Measurements from ENCODE around the gene MN1.
A peak's percentile ranks its signal among the peaks of the same experiment; 100 is the strongest.

Gene MN1

GRCh38 chr22:27825174-27825573, 23.6 kb upstream of the MN1 start:
- Histone ChIP-seq H3K27ac (replicated peaks) (no peak overlapping the region), H3K27me3 (ENCODE audit: insufficient read depth, poor library complexity, severe bottlenecking) (no peaks in the 10 kb centered on the region), H3K4me3 (replicated peaks; ENCODE audit: insufficient read depth, low read length) (no peak overlapping the region)
- TF ChIP-seq, protein P1, sequence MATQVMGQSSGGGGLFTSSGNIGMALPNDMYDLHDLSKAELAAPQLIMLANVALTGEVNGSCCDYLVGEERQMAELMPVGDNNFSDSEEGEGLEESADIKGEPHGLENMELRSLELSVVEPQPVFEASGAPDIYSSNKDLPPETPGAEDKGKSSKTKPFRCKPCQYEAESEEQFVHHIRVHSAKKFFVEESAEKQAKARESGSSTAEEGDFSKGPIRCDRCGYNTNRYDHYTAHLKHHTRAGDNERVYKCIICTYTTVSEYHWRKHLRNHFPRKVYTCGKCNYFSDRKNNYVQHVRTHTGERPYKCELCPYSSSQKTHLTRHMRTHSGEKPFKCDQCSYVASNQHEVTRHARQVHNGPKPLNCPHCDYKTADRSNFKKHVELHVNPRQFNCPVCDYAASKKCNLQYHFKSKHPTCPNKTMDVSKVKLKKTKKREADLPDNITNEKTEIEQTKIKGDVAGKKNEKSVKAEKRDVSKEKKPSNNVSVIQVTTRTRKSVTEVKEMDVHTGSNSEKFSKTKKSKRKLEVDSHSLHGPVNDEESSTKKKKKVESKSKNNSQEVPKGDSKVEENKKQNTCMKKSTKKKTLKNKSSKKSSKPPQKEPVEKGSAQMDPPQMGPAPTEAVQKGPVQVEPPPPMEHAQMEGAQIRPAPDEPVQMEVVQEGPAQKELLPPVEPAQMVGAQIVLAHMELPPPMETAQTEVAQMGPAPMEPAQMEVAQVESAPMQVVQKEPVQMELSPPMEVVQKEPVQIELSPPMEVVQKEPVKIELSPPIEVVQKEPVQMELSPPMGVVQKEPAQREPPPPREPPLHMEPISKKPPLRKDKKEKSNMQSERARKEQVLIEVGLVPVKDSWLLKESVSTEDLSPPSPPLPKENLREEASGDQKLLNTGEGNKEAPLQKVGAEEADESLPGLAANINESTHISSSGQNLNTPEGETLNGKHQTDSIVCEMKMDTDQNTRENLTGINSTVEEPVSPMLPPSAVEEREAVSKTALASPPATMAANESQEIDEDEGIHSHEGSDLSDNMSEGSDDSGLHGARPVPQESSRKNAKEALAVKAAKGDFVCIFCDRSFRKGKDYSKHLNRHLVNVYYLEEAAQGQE (IDR thresholded peaks at IDR 0.05; ENCODE audit: insufficient replicate concordance, low read depth): no peak
- TF ChIP-seq CTCF (IDR thresholded peaks at IDR 0.05; ENCODE audit: insufficient read depth, low read length): no peak
- TF ChIP-seq POLR2AphosphoS5 (IDR thresholded peaks at IDR 0.05; ENCODE audit: low read depth): no peak
- no peak for TF ChIP-seq SPI1 (IDR thresholded peaks at IDR 0.05; ENCODE audit: borderline replicate concordance, low read depth)
- TF ChIP-seq GABPA (IDR thresholded peaks at IDR 0.05; ENCODE audit: low read depth): no peak
- DNase-seq (ENCODE audit: low read depth in 1 of 2, low spot score in 1 of 2): peak in 1 of 2 experiments; percentile 4

- Histone ChIP-seq H3K27me3 (ENCODE audit: insufficient read depth, poor library complexity, severe bottlenecking) (no peaks in the 10 kb centered on the region), H3K27ac (replicated peaks) (no peak overlapping the region), H3K4me3 (replicated peaks; ENCODE audit: insufficient read depth, low read length) (no peak overlapping the region)
- TF ChIP-seq POLR2AphosphoS5 (IDR thresholded peaks at IDR 0.05; ENCODE audit: low read depth) (no peak), GABPA (IDR thresholded peaks at IDR 0.05; ENCODE audit: low read depth) (no peak), SPI1 (IDR thresholded peaks at IDR 0.05; ENCODE audit: borderline replicate concordance, low read depth) (no peak)
- TF ChIP-seq, protein P1 (IDR thresholded peaks at IDR 0.05; ENCODE audit: insufficient replicate concordance, low read depth): no peak
- DNase-seq (ENCODE audit: low read depth in 1 of 2, low spot score in 1 of 2): no peak
Observed at GRCh38 chr22:27823221-27823620, 21.7 kb upstream of the MN1 start.

- Histone ChIP-seq H3K4me3 (replicated peaks; ENCODE audit: insufficient read depth, low read length) (no peak overlapping the region), H3K27me3 (ENCODE audit: insufficient read depth, poor library complexity, severe bottlenecking) (no peaks in the 10 kb centered on the region), H3K27ac (replicated peaks) (no peak overlapping the region)
- no peak for DNase-seq (ENCODE audit: low read depth in 1 of 2, low spot score in 1 of 2)
- TF ChIP-seq, protein P1 (IDR thresholded peaks at IDR 0.05; ENCODE audit: insufficient replicate concordance, low read depth): no peak
- TF ChIP-seq POLR2AphosphoS5 (IDR thresholded peaks at IDR 0.05; ENCODE audit: low read depth) (no peak), CTCF (IDR thresholded peaks at IDR 0.05; ENCODE audit: insufficient read depth, low read length) (no peak), SPI1 (IDR thresholded peaks at IDR 0.05; ENCODE audit: borderline replicate concordance, low read depth) (no peak), GABPA (IDR thresholded peaks at IDR 0.05; ENCODE audit: low read depth) (no peak)
Observed at GRCh38 chr22:27820896-27821866, 19.6 kb upstream of the MN1 start.
